Liver (tissue), 9 donors: ENCODE results near the gene SPOCK2. TPM values are rescaled to one million over a fixed set of nuclear protein-coding genes. Genes with fewer than 3 reads are reported as not detected.

Experiments used
- DNase-seq: peaks from one replicate; pipeline ENCODE4 v3.0.0-alpha.2; 2017; ENCODE audit warnings: low spot score
- H3K27ac ChIP-seq, 2 donors: one replicate each; pipeline ENCODE4 v1.7.0; 2013; ENCODE audit warnings: inconsistent platforms in 2 of 2, low read length in 2 of 2, control low read depth in 1 of 2, low read depth in 1 of 2, mild to moderate bottlenecking in 1 of 2
- H3K27me3 ChIP-seq, 4 donors: one replicate each; pipeline versions ENCODE4 v1.6.1 to v1.7.0; 2013; ENCODE audit warnings: low read length in 3 of 4, inconsistent platforms in 1 of 4, mild to moderate bottlenecking in 1 of 4, moderate library complexity in 1 of 4; ENCODE audit not compliant: control insufficient read depth in 4 of 4, insufficient read depth in 4 of 4
- H3K36me3 ChIP-seq, 4 donors: one replicate each; pipeline versions ENCODE4 v1.6.1 to v1.7.0; 2013; ENCODE audit warnings: low read length in 3 of 4, mild to moderate bottlenecking in 3 of 4, low read depth in 1 of 4, moderate library complexity in 1 of 4; ENCODE audit not compliant: control insufficient read depth in 4 of 4, insufficient read depth in 3 of 4
- H3K4me1 ChIP-seq, 4 donors: one replicate each; pipeline versions ENCODE4 v1.6.1 to v1.7.0; 2013; ENCODE audit warnings: low read length in 3 of 4, mild to moderate bottlenecking in 3 of 4, moderate library complexity in 1 of 4; ENCODE audit not compliant: control insufficient read depth in 4 of 4, insufficient read depth in 4 of 4
- H3K4me3 ChIP-seq, 3 donors: one replicate each; pipeline versions ENCODE4 v1.6.1 to v1.7.0; 2013; ENCODE audit warnings: low read length in 3 of 3, control low read depth in 1 of 3, low read depth in 1 of 3, mild to moderate bottlenecking in 1 of 3
- H3K9ac ChIP-seq, 2 donors: one replicate each; pipeline ENCODE4 v1.7.0; 2013; ENCODE audit warnings: low read length in 2 of 2, mild to moderate bottlenecking in 2 of 2, moderate library complexity in 2 of 2, control low read depth in 1 of 2, low read depth in 1 of 2
- H3K9me3 ChIP-seq, 4 donors: one replicate each; pipeline versions ENCODE4 v1.6.1 to v1.7.0; 2013; ENCODE audit warnings: low read length in 3 of 4; ENCODE audit not compliant: control insufficient read depth in 4 of 4
- ATF3 ChIP-seq: IDR thresholded peaks from 2 replicates; pipeline ENCODE4 v1.6.1; 2016; ENCODE audit warnings: antibody characterized with exemption
- EGR1 ChIP-seq, 2 donors: IDR thresholded peaks; 2 replicates each; pipeline ENCODE4 v1.6.1; 2016 to 2018; ENCODE audit warnings: antibody characterized with exemption in 2 of 2, low read depth in 2 of 2
- FOXA1 ChIP-seq: IDR thresholded peaks from 2 replicates; pipeline ENCODE4 v1.6.1; 2016; ENCODE audit warnings: antibody characterized with exemption
- FOXA2 ChIP-seq: IDR thresholded peaks from 2 replicates; pipeline ENCODE4 v1.6.1; 2016; ENCODE audit warnings: antibody characterized with exemption
- GABPA ChIP-seq, 2 donors: IDR thresholded peaks in 1 of 2; conservative IDR thresholded peaks in 1 of 2; 2 replicates each; pipeline ENCODE4 v1.6.1; 2016; ENCODE audit warnings: antibody characterized with exemption in 2 of 2, mild to moderate bottlenecking in 1 of 2, moderate library complexity in 1 of 2
- HNF4A ChIP-seq, 2 donors: conservative IDR thresholded peaks; 2 replicates each; pipeline ENCODE4 v1.6.1; 2016; ENCODE audit warnings: antibody characterized with exemption in 2 of 2, mild to moderate bottlenecking in 2 of 2
- HNF4G ChIP-seq: IDR thresholded peaks from 2 replicates; pipeline ENCODE4 v1.6.1; 2016; ENCODE audit warnings: antibody characterized with exemption
- JUND ChIP-seq, 2 donors: IDR thresholded peaks; 2 replicates each; pipeline ENCODE4 v1.6.1; 2016; ENCODE audit warnings: antibody characterized with exemption in 2 of 2
- MAX ChIP-seq: IDR thresholded peaks from 2 replicates; pipeline ENCODE4 v1.6.1; 2016; ENCODE audit warnings: antibody characterized with exemption
- NR2F2 ChIP-seq: IDR thresholded peaks from 2 replicates; pipeline ENCODE4 v1.6.1; 2016; ENCODE audit warnings: antibody characterized with exemption
- RAD21 ChIP-seq, 2 donors: IDR thresholded peaks; 2 replicates each; pipeline ENCODE4 v1.6.1; 2016; ENCODE audit warnings: antibody characterized with exemption in 2 of 2, mild to moderate bottlenecking in 2 of 2
- SP1 ChIP-seq: IDR thresholded peaks from 2 replicates; pipeline ENCODE4 v1.6.1; 2018; ENCODE audit warnings: antibody characterized with exemption, mild to moderate bottlenecking
- YY1 ChIP-seq: IDR thresholded peaks from 2 replicates; pipeline ENCODE4 v1.6.1; 2016; ENCODE audit warnings: antibody characterized with exemption, mild to moderate bottlenecking
- ZBTB33 ChIP-seq: IDR thresholded peaks from 2 replicates; pipeline ENCODE4 v1.6.1; 2016; ENCODE audit warnings: antibody characterized with exemption
- WGBS: extraction: QIAGEN DNeasy Blood & Tissue Kit; methylation state at CpG from one replicate; pipeline ENCODE4 v1.1.7; 2013; 5-methylcytosine and 5-hydroxymethylcytosine counted together
- polyA plus RNA-seq, 2 donors: library from polyadenylated mRNA; stranded (reverse) in 1 of 2; unstranded in 1 of 2; fragments of 200-250 nt in 1 of 2; fragments of >200 nt in 1 of 2; fragmentation: Nextera tagmentation in 1 of 2; extraction: Ambion mirVana in 1 of 2; gene quantifications; one replicate each; pipeline versions ENCODE4 v1.2.1 to v1.2.3, GENCODE V29; 2013 to 2015
- total RNA-seq, 2 donors: library from RNA; depleted of rRNA; stranded (reverse); fragments of >200 nt; gene quantifications; one replicate each; pipeline ENCODE4 v1.2.3, GENCODE V29; 2014
- TF ChIP-seq, protein P1 (sequence below): fragments of 150-350 bp; IDR thresholded peaks from 2 replicates; pipeline ENCODE4 v1.5.1; 2017; ENCODE audit warnings: improper control_type of control experiment, low read depth, low read length; ENCODE audit not compliant: missing input control
- donor health status: healthy.
- donor health status: healthy.
- donor health status: healthy.
- donor health status: healthy.
- donor health status: healthy.

The SPOCK2 gene
- total and polyA plus RNA-seq, 4 donors, result 0.36 to 1.7 (median 0.64) TPM

GRCh38 chr10:72039377-72039776, 49.0 kb downstream of the SPOCK2 start:
- H3K9ac ChIP-seq, result no peak overlapping the region
- no peaks in the 10 kb centered on the region for H3K27me3 ChIP-seq
- no peak for DNase-seq
- H3K36me3 ChIP-seq, result no peaks in the 10 kb centered on the region
- H3K4me1 ChIP-seq, result no peaks in the 10 kb centered on the region
- no peak overlapping the region for H3K4me3 ChIP-seq
- TF ChIP-seq RAD21 (IDR thresholded peaks at IDR 0.05), result no peak
- TF ChIP-seq JUND (IDR thresholded peaks at IDR 0.05), result no peak
- TF ChIP-seq, protein P1, sequence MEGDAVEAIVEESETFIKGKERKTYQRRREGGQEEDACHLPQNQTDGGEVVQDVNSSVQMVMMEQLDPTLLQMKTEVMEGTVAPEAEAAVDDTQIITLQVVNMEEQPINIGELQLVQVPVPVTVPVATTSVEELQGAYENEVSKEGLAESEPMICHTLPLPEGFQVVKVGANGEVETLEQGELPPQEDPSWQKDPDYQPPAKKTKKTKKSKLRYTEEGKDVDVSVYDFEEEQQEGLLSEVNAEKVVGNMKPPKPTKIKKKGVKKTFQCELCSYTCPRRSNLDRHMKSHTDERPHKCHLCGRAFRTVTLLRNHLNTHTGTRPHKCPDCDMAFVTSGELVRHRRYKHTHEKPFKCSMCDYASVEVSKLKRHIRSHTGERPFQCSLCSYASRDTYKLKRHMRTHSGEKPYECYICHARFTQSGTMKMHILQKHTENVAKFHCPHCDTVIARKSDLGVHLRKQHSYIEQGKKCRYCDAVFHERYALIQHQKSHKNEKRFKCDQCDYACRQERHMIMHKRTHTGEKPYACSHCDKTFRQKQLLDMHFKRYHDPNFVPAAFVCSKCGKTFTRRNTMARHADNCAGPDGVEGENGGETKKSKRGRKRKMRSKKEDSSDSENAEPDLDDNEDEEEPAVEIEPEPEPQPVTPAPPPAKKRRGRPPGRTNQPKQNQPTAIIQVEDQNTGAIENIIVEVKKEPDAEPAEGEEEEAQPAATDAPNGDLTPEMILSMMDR, result no peak
- no peak for TF ChIP-seq NR2F2
- TF ChIP-seq ZBTB33, result no peak
- TF ChIP-seq MAX, result no peak
- no peak for TF ChIP-seq ATF3
- H3K27ac ChIP-seq, result no peak overlapping the region
- H3K9me3 ChIP-seq, result no peaks in the 10 kb centered on the region
- WGBS, result 79% methylated on average over 9 of the region's 9 CpGs

GRCh38 chr10:72038458-72039001, 49.8 kb downstream of the SPOCK2 start:
- Histone ChIP-seq H3K9me3 (no peaks in the 10 kb centered on the region), H3K4me1 (no peaks in the 10 kb centered on the region), H3K9ac (no peak overlapping the region), H3K27me3 (no peaks in the 10 kb centered on the region), H3K36me3 (no peaks in the 10 kb centered on the region), H3K27ac (no peak overlapping the region), H3K4me3 (no peak overlapping the region)
- TF ChIP-seq EGR1 (IDR thresholded peaks at IDR 0.05; ENCODE audit: low read depth in 2 of 2) (no peak), FOXA1 (no peak), MAX (no peak), HNF4A (conservative IDR thresholded peaks at IDR 0.05) (no peak), HNF4G (no peak), YY1 (no peak), JUND (IDR thresholded peaks at IDR 0.05) (no peak), GABPA (IDR thresholded peaks at IDR 0.05 in 1 of 2, conservative IDR thresholded peaks at IDR 0.05 in 1 of 2) (no peak), NR2F2 (no peak), FOXA2 (no peak), ATF3 (no peak), SP1 (no peak)
- DNase-seq, result no peak
- 79% methylated on average over 13 of the region's 13 CpGs for WGBS
